Neural cell (in vitro differentiated cells): Measurements from ENCODE around the gene C1orf198. TPM values are rescaled to one million over a fixed set of nuclear protein-coding genes. Genes with fewer than 3 reads are reported as not detected.

Experiments
- H2AFZ ChIP-seq: fragments of 200-600, 300-800 bp; sonication (generic), shearing (Covaris generic); 2 replicates; pipeline ENCODE4 v1.6.0; 2014; ENCODE audit warnings: low read depth, mild to moderate bottlenecking, antibody characterized with exemption, low read length, moderate library complexity
- H3F3A ChIP-seq: fragments of 200-600 bp; shearing (Covaris generic); 2 replicates; pipeline ENCODE4 v1.6.1; 2016; ENCODE audit warnings: mild to moderate bottlenecking, moderate library complexity, mixed read lengths, antibody characterized with exemption, low read length; ENCODE audit not compliant: insufficient read depth, poor library complexity, severe bottlenecking
- H3K27ac ChIP-seq: fragments of 200-600, 300-800 bp; sonication (generic), shearing (Covaris generic); 2 replicates; pipeline ENCODE4 v1.5.1; 2014; ENCODE audit warnings: mild to moderate bottlenecking, low read length, moderate library complexity
- H3K27me3 ChIP-seq: fragments of 300-800, 200-600 bp; sonication (generic), shearing (Covaris generic); 2 replicates; pipeline ENCODE4 v1.6.0; 2014; ENCODE audit warnings: mild to moderate bottlenecking, low read depth, low read length, moderate library complexity; ENCODE audit not compliant: insufficient read depth
- H3K36me3 ChIP-seq: fragments of 300-800, 200-600 bp; sonication (generic), shearing (Covaris generic); 2 replicates; pipeline ENCODE4 v1.5.1; 2014; ENCODE audit warnings: mild to moderate bottlenecking, antibody characterized with exemption, low read length, moderate library complexity; ENCODE audit not compliant: insufficient read depth
- H3K4me2 ChIP-seq: fragments of 300-800, 200-600 bp; sonication (generic), shearing (Covaris generic); 2 replicates; pipeline ENCODE4 v1.6.0; 2014; ENCODE audit warnings: mild to moderate bottlenecking, low read length
- H3K4me3 ChIP-seq: fragments of 300-800, 200-600 bp; sonication (generic), shearing (Covaris generic); 2 replicates; pipeline ENCODE4 v1.5.1; 2014; ENCODE audit warnings: mild to moderate bottlenecking, low read length, moderate library complexity
- H3K79me2 ChIP-seq: fragments of 200-600 bp; shearing (Covaris generic); replicated peaks from 2 replicates; pipeline ENCODE4 v1.6.0; 2014; ENCODE audit warnings: mild to moderate bottlenecking, low read length, moderate library complexity; ENCODE audit not compliant: insufficient read depth
- H3K9ac ChIP-seq: fragments of 300-800, 200-600 bp; sonication (generic), shearing (Covaris generic); 2 replicates; pipeline ENCODE4 v1.6.1; 2016; ENCODE audit warnings: mild to moderate bottlenecking, low read length, mixed read lengths
- H3K9me2 ChIP-seq: fragments of 200-600 bp; shearing (Covaris generic); 2 replicates; pipeline ENCODE4 v1.6.1; 2016; ENCODE audit warnings: mild to moderate bottlenecking, low read length, mixed read lengths; ENCODE audit not compliant: insufficient read depth
- H3K9me3 ChIP-seq: fragments of 200-600, 300-800 bp; sonication (generic), shearing (Covaris generic); 2 replicates; pipeline ENCODE4 v1.6.1; 2016; ENCODE audit warnings: mild to moderate bottlenecking, mixed run types, low read length, moderate library complexity, mixed read lengths
- H4K20me1 ChIP-seq: fragments of 200-600 bp; shearing (Covaris generic); 2 replicates; pipeline ENCODE4 v1.6.1; 2016; ENCODE audit warnings: mild to moderate bottlenecking, mixed run types; ENCODE audit not compliant: insufficient read depth
- EP300 ChIP-seq: fragments of 450-650 bp; conservative IDR thresholded peaks from 2 replicates; pipeline ENCODE4 v1.6.1; 2014; ENCODE audit warnings: antibody characterized with exemption, mild to moderate bottlenecking, moderate library complexity; ENCODE audit not compliant: poor library complexity, severe bottlenecking
- EZH2 ChIP-seq: fragments of 200-600, 300-800 bp; shearing (Covaris generic), sonication (generic); IDR thresholded peaks from 2 replicates; pipeline ENCODE4 v1.6.1; 2014; ENCODE audit warnings: antibody characterized with exemption, low read length, borderline replicate concordance, mild to moderate bottlenecking; ENCODE audit not compliant: insufficient read depth, poor library complexity, severe bottlenecking
- MXI1 ChIP-seq: fragments of 450-650 bp; conservative IDR thresholded peaks from 2 replicates; pipeline ENCODE4 v1.6.1; 2014; ENCODE audit warnings: antibody characterized with exemption, mild to moderate bottlenecking; ENCODE audit not compliant: poor library complexity, severe bottlenecking
- POLR2AphosphoS5 ChIP-seq: IDR thresholded peaks from 2 replicates; pipeline ENCODE4 v1.6.1; 2012
- RAD21 ChIP-seq: fragments of 450-650 bp; conservative IDR thresholded peaks from 2 replicates; pipeline ENCODE4 v1.6.1; 2014; ENCODE audit warnings: antibody characterized with exemption, mild to moderate bottlenecking, moderate library complexity
- SMC3 ChIP-seq: fragments of 450-650 bp; conservative IDR thresholded peaks from 2 replicates; pipeline ENCODE4 v1.6.1; 2014; ENCODE audit warnings: antibody characterized with exemption, mild to moderate bottlenecking, moderate library complexity; ENCODE audit not compliant: poor library complexity
- TAF1 ChIP-seq: IDR thresholded peaks from 2 replicates; pipeline ENCODE4 v1.6.1; 2012; ENCODE audit warnings: low read depth
- polyA plus RNA-seq: library from polyadenylated mRNA; depleted of rRNA; stranded (reverse); fragments of >200 nt; gene quantifications from 2 replicates; pipeline ENCODE4 v1.2.3, GENCODE V29; 2014
- TF ChIP-seq, protein P1 (sequence below): fragments of 450-650 bp; IDR thresholded peaks from 2 replicates; pipeline ENCODE4 v1.5.1; 2014; ENCODE audit warnings: antibody characterized with exemption, mild to moderate bottlenecking, moderate library complexity; ENCODE audit not compliant: poor library complexity, severe bottlenecking
- TF ChIP-seq, protein P2 (sequence below): IDR thresholded peaks from 2 replicates; pipeline ENCODE4 v1.6.1; 2012; ENCODE audit warnings: borderline replicate concordance

The C1orf198 gene
- polyA plus RNA-seq, 1 donor from 2014 or later, result 16.7 TPM

DNA sequence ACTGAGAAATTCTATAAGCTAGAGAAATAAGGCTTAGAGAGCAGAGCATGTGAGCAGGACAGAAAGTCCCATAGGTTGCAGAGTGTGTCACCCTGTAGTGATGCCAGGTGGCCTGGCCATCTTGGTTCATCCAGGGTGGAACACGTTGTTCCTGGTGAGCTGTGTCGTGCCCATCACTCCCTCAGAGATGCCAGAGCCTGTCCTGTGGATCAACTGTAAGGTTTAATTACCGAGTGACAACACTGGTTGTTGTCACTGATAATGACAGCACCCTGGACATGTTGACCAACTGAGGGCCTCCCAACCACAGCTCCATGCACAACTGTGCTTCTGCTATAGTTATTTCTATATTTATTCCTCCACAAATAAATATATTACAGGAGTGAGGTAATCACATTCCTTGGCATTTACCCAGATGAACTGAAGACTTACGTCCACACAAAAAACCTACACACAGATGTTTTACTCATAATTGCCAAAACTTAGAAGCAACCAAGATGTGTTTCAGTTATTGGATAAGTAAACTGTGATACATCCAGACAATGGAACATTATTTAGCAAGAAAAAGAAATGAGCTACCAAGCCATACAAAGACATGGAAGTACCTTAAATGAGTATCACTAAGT is 6.2 kb downstream of the C1orf198 start:
- no peaks in the 10 kb centered on the region for H3K9me2 ChIP-seq
- no peaks in the 10 kb centered on the region for H3K9me3 ChIP-seq
- H3K36me3 ChIP-seq, result no peaks in the 10 kb centered on the region
- no peaks in the 10 kb centered on the region for H4K20me1 ChIP-seq
- H2AFZ ChIP-seq, result no peak overlapping the region
- TF ChIP-seq RAD21 (no peak), SMC3 (no peak), EP300 (no peak), EZH2 (no peak), POLR2AphosphoS5 (no peak), TAF1 (no peak), MXI1 (no peak)
- TF ChIP-seq, protein P1, sequence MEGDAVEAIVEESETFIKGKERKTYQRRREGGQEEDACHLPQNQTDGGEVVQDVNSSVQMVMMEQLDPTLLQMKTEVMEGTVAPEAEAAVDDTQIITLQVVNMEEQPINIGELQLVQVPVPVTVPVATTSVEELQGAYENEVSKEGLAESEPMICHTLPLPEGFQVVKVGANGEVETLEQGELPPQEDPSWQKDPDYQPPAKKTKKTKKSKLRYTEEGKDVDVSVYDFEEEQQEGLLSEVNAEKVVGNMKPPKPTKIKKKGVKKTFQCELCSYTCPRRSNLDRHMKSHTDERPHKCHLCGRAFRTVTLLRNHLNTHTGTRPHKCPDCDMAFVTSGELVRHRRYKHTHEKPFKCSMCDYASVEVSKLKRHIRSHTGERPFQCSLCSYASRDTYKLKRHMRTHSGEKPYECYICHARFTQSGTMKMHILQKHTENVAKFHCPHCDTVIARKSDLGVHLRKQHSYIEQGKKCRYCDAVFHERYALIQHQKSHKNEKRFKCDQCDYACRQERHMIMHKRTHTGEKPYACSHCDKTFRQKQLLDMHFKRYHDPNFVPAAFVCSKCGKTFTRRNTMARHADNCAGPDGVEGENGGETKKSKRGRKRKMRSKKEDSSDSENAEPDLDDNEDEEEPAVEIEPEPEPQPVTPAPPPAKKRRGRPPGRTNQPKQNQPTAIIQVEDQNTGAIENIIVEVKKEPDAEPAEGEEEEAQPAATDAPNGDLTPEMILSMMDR, result no peak
- TF ChIP-seq, protein P2, sequence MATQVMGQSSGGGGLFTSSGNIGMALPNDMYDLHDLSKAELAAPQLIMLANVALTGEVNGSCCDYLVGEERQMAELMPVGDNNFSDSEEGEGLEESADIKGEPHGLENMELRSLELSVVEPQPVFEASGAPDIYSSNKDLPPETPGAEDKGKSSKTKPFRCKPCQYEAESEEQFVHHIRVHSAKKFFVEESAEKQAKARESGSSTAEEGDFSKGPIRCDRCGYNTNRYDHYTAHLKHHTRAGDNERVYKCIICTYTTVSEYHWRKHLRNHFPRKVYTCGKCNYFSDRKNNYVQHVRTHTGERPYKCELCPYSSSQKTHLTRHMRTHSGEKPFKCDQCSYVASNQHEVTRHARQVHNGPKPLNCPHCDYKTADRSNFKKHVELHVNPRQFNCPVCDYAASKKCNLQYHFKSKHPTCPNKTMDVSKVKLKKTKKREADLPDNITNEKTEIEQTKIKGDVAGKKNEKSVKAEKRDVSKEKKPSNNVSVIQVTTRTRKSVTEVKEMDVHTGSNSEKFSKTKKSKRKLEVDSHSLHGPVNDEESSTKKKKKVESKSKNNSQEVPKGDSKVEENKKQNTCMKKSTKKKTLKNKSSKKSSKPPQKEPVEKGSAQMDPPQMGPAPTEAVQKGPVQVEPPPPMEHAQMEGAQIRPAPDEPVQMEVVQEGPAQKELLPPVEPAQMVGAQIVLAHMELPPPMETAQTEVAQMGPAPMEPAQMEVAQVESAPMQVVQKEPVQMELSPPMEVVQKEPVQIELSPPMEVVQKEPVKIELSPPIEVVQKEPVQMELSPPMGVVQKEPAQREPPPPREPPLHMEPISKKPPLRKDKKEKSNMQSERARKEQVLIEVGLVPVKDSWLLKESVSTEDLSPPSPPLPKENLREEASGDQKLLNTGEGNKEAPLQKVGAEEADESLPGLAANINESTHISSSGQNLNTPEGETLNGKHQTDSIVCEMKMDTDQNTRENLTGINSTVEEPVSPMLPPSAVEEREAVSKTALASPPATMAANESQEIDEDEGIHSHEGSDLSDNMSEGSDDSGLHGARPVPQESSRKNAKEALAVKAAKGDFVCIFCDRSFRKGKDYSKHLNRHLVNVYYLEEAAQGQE, result no peak
- H3F3A ChIP-seq, result no peaks in the 10 kb centered on the region
- H3K79me2 ChIP-seq, result peaks cover 26% of the 10 kb centered on the region
- H3K4me2 ChIP-seq, result no peak overlapping the region
- H3K4me3 ChIP-seq, result no peak overlapping the region
- H3K27ac ChIP-seq, result no peak overlapping the region
- no peak overlapping the region for H3K9ac ChIP-seq
- no peaks in the 10 kb centered on the region for H3K27me3 ChIP-seq

DNA sequence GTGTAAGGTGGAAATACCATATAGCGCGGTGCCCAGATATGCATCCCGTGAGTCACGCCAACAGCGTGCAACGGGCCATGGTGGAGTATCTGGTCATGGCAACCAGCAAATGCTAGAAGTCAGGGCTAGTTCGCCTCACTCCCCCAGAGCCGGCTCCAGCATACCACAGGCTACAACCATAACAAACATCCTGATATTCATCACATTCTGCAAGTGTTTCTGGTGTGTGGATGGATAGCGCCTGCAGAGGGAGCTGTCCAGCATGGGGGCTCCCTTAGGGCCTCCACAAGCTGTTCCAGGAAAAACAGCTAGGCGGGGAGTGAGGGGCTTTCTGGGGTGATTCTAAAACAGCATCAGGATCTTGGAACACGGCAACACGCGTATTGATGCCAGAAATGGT is 6.8 kb downstream of the C1orf198 start:
- peaks cover 20% of the 10 kb centered on the region for H3K79me2 ChIP-seq
- no peak overlapping the region for H3K27ac ChIP-seq
- H4K20me1 ChIP-seq, result no peaks in the 10 kb centered on the region
- TF ChIP-seq EP300 (no peak), SMC3 (no peak), RAD21 (no peak), EZH2 (no peak), MXI1 (no peak), TAF1 (no peak), POLR2AphosphoS5 (no peak)
- TF ChIP-seq, protein P1, result no peak
- TF ChIP-seq, protein P2, result no peak
- H3K36me3 ChIP-seq, result no peaks in the 10 kb centered on the region
- H3F3A ChIP-seq, result no peaks in the 10 kb centered on the region
- no peak overlapping the region for H3K9ac ChIP-seq
- no peak overlapping the region for H3K4me2 ChIP-seq
- H2AFZ ChIP-seq, result no peak overlapping the region
- H3K4me3 ChIP-seq, result no peak overlapping the region
- H3K27me3 ChIP-seq, result no peaks in the 10 kb centered on the region
- H3K9me2 ChIP-seq, result no peaks in the 10 kb centered on the region
- H3K9me3 ChIP-seq, result no peaks in the 10 kb centered on the region
